Trophoblast cell (in vitro differentiated cells and primary cell): ENCODE measurements around the gene ADARB2.

Experiments used
- DNase-seq, 2 donors: peaks; one replicate each; pipeline ENCODE4 v3.0.0-alpha.2; 2016
- H2AFZ ChIP-seq: 2 replicates; pipeline ENCODE4 v1.6.1; 2013; ENCODE audit warnings: low read length, moderate library complexity, mild to moderate bottlenecking; ENCODE audit not compliant: insufficient read depth, poor library complexity
- H2AK5ac ChIP-seq: 2 replicates; pipeline ENCODE4 v1.6.1; 2013; ENCODE audit warnings: mild to moderate bottlenecking, low read length
- H2BK120ac ChIP-seq: 2 replicates; pipeline ENCODE4 v1.6.1; 2013; ENCODE audit warnings: low read length, mild to moderate bottlenecking, moderate library complexity; ENCODE audit not compliant: insufficient read depth, poor library complexity
- H2BK12ac ChIP-seq: 2 replicates; pipeline ENCODE4 v1.6.1; 2013; ENCODE audit warnings: mild to moderate bottlenecking, low read length, moderate library complexity
- H2BK5ac ChIP-seq: 2 replicates; pipeline ENCODE4 v1.6.1; 2013; ENCODE audit warnings: low read length, low read depth, moderate library complexity, mild to moderate bottlenecking; ENCODE audit not compliant: poor library complexity
- H3K14ac ChIP-seq: 2 replicates; pipeline ENCODE4 v1.6.1; 2013; ENCODE audit warnings: mild to moderate bottlenecking, low read length
- H3K18ac ChIP-seq: 2 replicates; pipeline ENCODE4 v1.6.1; 2013; ENCODE audit warnings: mild to moderate bottlenecking, low read length
- H3K23ac ChIP-seq: 2 replicates; pipeline ENCODE4 v1.6.1; 2013; ENCODE audit warnings: low read length
- H3K27ac ChIP-seq: 2 replicates; pipeline ENCODE4 v1.5.1; 2013; ENCODE audit warnings: low read depth, mild to moderate bottlenecking, inconsistent platforms, low read length, moderate library complexity
- H3K27me3 ChIP-seq: 2 replicates; pipeline ENCODE4 v1.6.1; 2013; ENCODE audit warnings: inconsistent platforms, mild to moderate bottlenecking, low read length, moderate library complexity; ENCODE audit not compliant: insufficient read depth
- H3K36me3 ChIP-seq, 2 experiments: 1 replicate in 1 of 2; 2 replicates in 1 of 2; pipeline ENCODE4 v1.6.1; 2013; ENCODE audit warnings: low read length in 2 of 2, mild to moderate bottlenecking in 2 of 2, moderate library complexity in 1 of 2; ENCODE audit not compliant: insufficient read depth in 2 of 2, control insufficient read depth in 1 of 2
- H3K4ac ChIP-seq: 2 replicates; pipeline ENCODE4 v1.6.1; 2013; ENCODE audit warnings: low read depth, mild to moderate bottlenecking, low read length, moderate library complexity
- H3K4me1 ChIP-seq, 2 experiments: 1 replicate in 1 of 2; 2 replicates in 1 of 2; pipeline ENCODE4 v1.6.1; 2013; ENCODE audit warnings: low read length in 2 of 2, mild to moderate bottlenecking in 2 of 2, moderate library complexity in 1 of 2; ENCODE audit not compliant: insufficient read depth in 2 of 2, control insufficient read depth in 1 of 2
- H3K4me2 ChIP-seq: 2 replicates; pipeline ENCODE4 v1.6.1; 2013; ENCODE audit warnings: inconsistent platforms, mild to moderate bottlenecking, low read length, moderate library complexity
- H3K4me3 ChIP-seq: 2 replicates; pipeline ENCODE4 v1.5.1; 2013; ENCODE audit warnings: mild to moderate bottlenecking, low read depth, low read length, inconsistent platforms
- H3K79me1 ChIP-seq: one replicate; pipeline ENCODE4 v1.6.1; 2013; ENCODE audit warnings: low read length
- H3K79me2 ChIP-seq: 2 replicates; pipeline ENCODE4 v1.6.1; 2013; ENCODE audit warnings: low read length, mild to moderate bottlenecking; ENCODE audit not compliant: control insufficient read depth, insufficient read depth, poor library complexity
- H3K9ac ChIP-seq: 2 replicates; pipeline ENCODE4 v1.6.1; 2013; ENCODE audit warnings: mild to moderate bottlenecking, low read length
- H3K9me3 ChIP-seq: 2 replicates; pipeline ENCODE4 v1.6.1; 2013; ENCODE audit warnings: low read depth, mild to moderate bottlenecking, control low read depth, inconsistent platforms, low read length; ENCODE audit not compliant: insufficient read depth
- H4K12ac ChIP-seq: 2 replicates; pipeline ENCODE4 v1.6.1; 2013; ENCODE audit warnings: low read depth, mild to moderate bottlenecking, low read length, moderate library complexity
- H4K8ac ChIP-seq: 2 replicates; pipeline ENCODE4 v1.6.1; 2013; ENCODE audit warnings: low read depth, mild to moderate bottlenecking, low read length, moderate library complexity
- H4K91ac ChIP-seq: one replicate; pipeline ENCODE4 v1.6.1; 2013; ENCODE audit warnings: low read depth, mild to moderate bottlenecking, low read length, moderate library complexity
- WGBS: extraction: QIAGEN DNeasy Blood & Tissue Kit; methylation state at CpG from one replicate; pipeline ENCODE4 v1.1.7; 2013; ENCODE audit warnings: missing lambda C conversion rate; ENCODE audit not compliant: insufficient read length, insufficient coverage; ENCODE audit errors: extremely low coverage; 5-methylcytosine and 5-hydroxymethylcytosine counted together

ADARB2 gene

GRCh38 chr10:1690086-1690485 lies 47.2 kb downstream of the ADARB2 start:
- WGBS: no CpG with 5 or more reads among the region's 5 CpGs

DNA sequence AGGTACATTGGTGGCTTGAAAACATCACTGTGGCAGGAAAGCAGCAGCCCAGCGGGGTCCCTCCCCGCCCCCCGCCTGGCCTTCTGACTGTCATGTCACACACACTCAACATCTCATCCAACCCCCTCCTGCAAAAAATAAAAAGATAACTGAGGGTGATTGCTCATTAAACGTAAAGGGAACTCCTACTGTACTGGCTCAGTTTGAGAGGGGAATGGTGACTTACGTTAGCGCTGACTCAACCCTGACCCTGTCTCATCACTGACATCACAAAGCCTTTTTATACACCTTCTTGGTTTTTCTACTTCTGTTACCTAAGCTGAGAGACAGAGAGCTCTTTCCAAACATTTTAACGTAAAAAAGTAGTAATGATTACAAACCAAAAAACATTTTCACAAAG lies 48.8 kb downstream of the ADARB2 start:
- WGBS: no CpG with 5 or more reads among the region's 7 CpGs
- Histone ChIP-seq H3K4ac (no peak overlapping the region), H2BK12ac (no peak overlapping the region), H2AK5ac (no peak overlapping the region), H4K12ac (no peak overlapping the region), H3K9ac (no peak overlapping the region), H3K4me3 (no peak overlapping the region), H2BK5ac (no peak overlapping the region), H3K36me3 (no peaks in the 10 kb centered on the region), H3K79me2 (no peaks in the 10 kb centered on the region), H3K4me2 (no peak overlapping the region), H4K91ac (no peak overlapping the region), H3K23ac (no peak overlapping the region), H3K18ac (no peak overlapping the region), H3K14ac (no peak overlapping the region), H3K4me1 (peaks cover 0 to 3% of the 10 kb centered on the region in 2 experiments), H4K8ac (no peak overlapping the region), H3K79me1 (no peaks in the 10 kb centered on the region), H2AFZ (no peak overlapping the region), H3K9me3 (peaks cover 7% of the 10 kb centered on the region), H3K27me3 (no peaks in the 10 kb centered on the region), H2BK120ac (no peak overlapping the region), H3K27ac (no peak overlapping the region)
- DNase-seq: no peak

More at GRCh38 chr10:1690086-1690485, 47.2 kb downstream of the ADARB2 start:
- H2BK5ac ChIP-seq: no peak overlapping the region
- no peak overlapping the region for H3K27ac ChIP-seq
- no peak for DNase-seq
- H3K18ac ChIP-seq: no peak overlapping the region
- H3K79me1 ChIP-seq: no peaks in the 10 kb centered on the region
- no peak overlapping the region for H2BK120ac ChIP-seq
- no peak overlapping the region for H4K8ac ChIP-seq
- H2AK5ac ChIP-seq: no peak overlapping the region
- no peak overlapping the region for H2BK12ac ChIP-seq
- H4K12ac ChIP-seq: no peak overlapping the region
- peaks cover 0 to 3% of the 10 kb centered on the region in 2 experiments for H3K4me1 ChIP-seq
- H3K9me3 ChIP-seq: peaks cover 3% of the 10 kb centered on the region
- H3K36me3 ChIP-seq: no peaks in the 10 kb centered on the region
- H3K4ac ChIP-seq: no peak overlapping the region
- H3K23ac ChIP-seq: no peak overlapping the region
- no peaks in the 10 kb centered on the region for H3K27me3 ChIP-seq
- H3K4me3 ChIP-seq: no peak overlapping the region
- H3K4me2 ChIP-seq: no peak overlapping the region
- no peak overlapping the region for H3K14ac ChIP-seq
- no peak overlapping the region for H2AFZ ChIP-seq
- H3K9ac ChIP-seq: no peak overlapping the region
- no peaks in the 10 kb centered on the region for H3K79me2 ChIP-seq
- H4K91ac ChIP-seq: no peak overlapping the region

DNA sequence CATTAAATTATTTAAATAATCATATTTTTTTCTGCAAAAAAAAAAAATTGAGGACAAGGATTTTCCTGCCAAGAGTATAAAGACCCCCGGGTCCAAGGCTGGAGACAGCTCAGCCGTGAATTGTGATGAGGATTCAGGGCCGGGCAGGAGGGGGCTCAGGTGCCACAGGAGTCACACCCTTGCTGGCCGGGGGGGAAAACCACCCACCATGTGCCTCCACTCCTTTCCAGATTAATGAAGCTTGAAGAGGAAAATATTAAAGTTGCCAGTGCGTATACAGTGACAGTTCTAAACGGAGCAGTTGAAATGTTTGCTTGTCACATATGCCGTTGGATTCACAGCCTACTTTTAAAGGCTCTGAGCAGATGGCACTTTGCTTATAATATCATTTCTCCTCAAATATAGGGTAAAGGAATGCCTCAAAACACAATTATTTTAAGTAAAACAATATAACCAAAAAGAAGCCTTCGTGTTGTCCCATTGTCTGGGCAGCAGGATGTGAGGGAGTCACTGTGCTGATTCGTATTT lies 49.6 kb downstream of the ADARB2 start:
- no peak overlapping the region for H3K9ac ChIP-seq
- H3K4me3 ChIP-seq: no peak overlapping the region
- no peak overlapping the region for H2BK5ac ChIP-seq
- H3K79me2 ChIP-seq: no peaks in the 10 kb centered on the region
- H4K12ac ChIP-seq: no peak overlapping the region
- H3K18ac ChIP-seq: no peak overlapping the region
- no peaks in the 10 kb centered on the region for H3K79me1 ChIP-seq
- WGBS: no CpG with 5 or more reads among the region's 9 CpGs
- no peak overlapping the region for H3K14ac ChIP-seq
- no peak overlapping the region for H3K27ac ChIP-seq
- no peak overlapping the region for H4K91ac ChIP-seq
- no peak overlapping the region for H2BK120ac ChIP-seq
- H3K36me3 ChIP-seq: no peaks in the 10 kb centered on the region
- peaks cover 7% of the 10 kb centered on the region for H3K9me3 ChIP-seq
- H2BK12ac ChIP-seq: no peak overlapping the region
- H3K27me3 ChIP-seq: no peaks in the 10 kb centered on the region
- H2AK5ac ChIP-seq: no peak overlapping the region
- no peak overlapping the region for H3K4me2 ChIP-seq
- no peak overlapping the region for H3K23ac ChIP-seq
- peaks cover 0 to 3% of the 10 kb centered on the region in 2 experiments for H3K4me1 ChIP-seq
- H4K8ac ChIP-seq: no peak overlapping the region
- no peak overlapping the region for H3K4ac ChIP-seq
- no peak overlapping the region for H2AFZ ChIP-seq
- DNase-seq: no peak

GRCh38 chr10:1687190-1687589 lies 50.1 kb downstream of the ADARB2 start:
- Histone ChIP-seq H3K27me3 (no peaks in the 10 kb centered on the region), H3K23ac (no peak overlapping the region), H3K27ac (no peak overlapping the region), H2BK5ac (no peak overlapping the region), H3K4ac (no peak overlapping the region), H3K79me2 (no peaks in the 10 kb centered on the region), H2BK120ac (no peak overlapping the region), H3K4me3 (no peak overlapping the region), H4K8ac (no peak overlapping the region), H4K12ac (no peak overlapping the region), H3K4me1 (peaks cover 0 to 3% of the 10 kb centered on the region in 2 experiments), H2AFZ (no peak overlapping the region), H3K14ac (no peak overlapping the region), H3K9ac (no peak overlapping the region), H4K91ac (no peak overlapping the region), H3K36me3 (no peaks in the 10 kb centered on the region), H2AK5ac (no peak overlapping the region), H3K9me3 (peaks cover 7% of the 10 kb centered on the region), H3K79me1 (no peaks in the 10 kb centered on the region), H3K18ac (no peak overlapping the region), H2BK12ac (no peak overlapping the region), H3K4me2 (no peak overlapping the region)
- no CpG with 5 or more reads among the region's 5 CpGs for WGBS
- peak in 1 of 2 donors; percentile 3 for DNase-seq
